SK-MEL-5 (cell line): ENCODE measurements around the gene DCX. TPM values are rescaled to one million over a fixed set of nuclear protein-coding genes. Genes with fewer than 3 reads are reported as not detected.
A peak's percentile ranks its signal among the peaks of the same experiment; 100 is the strongest.

ENCODE experiments used
- DNase-seq: peaks from one replicate; pipeline ENCODE4 v3.0.0-alpha.2; 2016; ENCODE audit warnings: low read depth, low spot score
- in situ Hi-C: cut with HindIII; loops from 2 replicates; pipeline ENCODE4 v1.10.0; 2016; ENCODE audit warnings: low sequenced_read_pairs, high pct_unique_total_duplicates, low pct_unique_long_range_greater_than_20kb
- small RNA-seq, 2 experiments: library from RNA; depleted of rRNA; stranded (forward); fragments of <200 nt; gene quantifications; one replicate each; pipeline ENCODE3, GENCODE V24; 2014
- total RNA-seq: library from RNA; depleted of rRNA; stranded (reverse); fragments of >200 nt; shearing (Covaris generic); gene quantifications from 2 replicates; pipeline ENCODE4 v1.2.3, GENCODE V29; 2014; rRNA removed

DCX gene
- total RNA-seq, 1 experiment from 2014 or later = not detected

GRCh38 chrX:111265486-111265885, 146.5 kb downstream of the DCX start:
- in situ Hi-C loops = no loop called here
- DNase-seq = no peak

DNA sequence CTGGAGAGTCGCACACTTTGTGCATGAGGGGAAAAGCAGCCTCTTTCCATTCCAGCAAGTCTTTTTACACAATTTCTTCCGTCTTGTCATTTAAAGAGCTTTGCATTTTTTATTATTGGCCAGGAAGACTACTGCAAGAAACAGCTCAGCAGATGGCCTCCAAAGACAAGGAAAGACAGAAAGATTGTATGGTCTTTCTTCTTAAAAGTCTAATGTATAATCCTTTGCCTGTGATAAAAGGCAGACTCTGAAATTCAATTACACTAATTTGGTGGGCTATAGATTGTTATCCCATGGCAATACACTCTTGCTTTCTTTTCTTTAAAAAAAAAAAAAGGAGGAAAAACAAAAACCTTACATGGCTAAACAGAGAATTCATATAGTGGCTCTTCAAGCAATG, 147.6 kb downstream of the DCX start:
- in situ Hi-C loops = no loop called here
- DNase-seq = no peak

GRCh38 chrX:111262086-111262485, 149.9 kb downstream of the DCX start:
- in situ Hi-C loops = no loop called here
- DNase-seq = no peak

GRCh38 chrX:111260451-111260850, 151.5 kb downstream of the DCX start:
- in situ Hi-C loops = no loop called here
- no peak for DNase-seq

DNA sequence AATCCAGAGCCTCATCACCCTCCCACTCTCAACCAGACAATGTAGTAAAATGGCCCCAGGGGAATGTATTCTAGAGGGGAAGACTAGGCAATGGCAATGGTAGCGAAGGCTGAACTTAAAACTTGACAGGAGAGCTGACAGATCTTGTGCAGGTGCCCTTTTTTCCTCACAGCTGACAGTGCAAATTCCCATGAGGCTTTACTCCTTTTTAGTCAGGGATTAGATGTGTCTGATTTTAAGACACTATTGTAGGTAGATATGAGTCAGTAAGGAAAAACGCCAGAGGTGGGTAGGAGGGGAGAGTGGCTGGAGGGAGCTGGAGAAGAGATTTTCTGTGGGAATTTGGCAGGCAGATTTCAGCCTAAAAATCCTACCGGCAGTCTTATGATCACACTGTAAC, 152.4 kb downstream of the DCX start:
- DNase-seq = no peak
- in situ Hi-C loops = no loop called here

DNA sequence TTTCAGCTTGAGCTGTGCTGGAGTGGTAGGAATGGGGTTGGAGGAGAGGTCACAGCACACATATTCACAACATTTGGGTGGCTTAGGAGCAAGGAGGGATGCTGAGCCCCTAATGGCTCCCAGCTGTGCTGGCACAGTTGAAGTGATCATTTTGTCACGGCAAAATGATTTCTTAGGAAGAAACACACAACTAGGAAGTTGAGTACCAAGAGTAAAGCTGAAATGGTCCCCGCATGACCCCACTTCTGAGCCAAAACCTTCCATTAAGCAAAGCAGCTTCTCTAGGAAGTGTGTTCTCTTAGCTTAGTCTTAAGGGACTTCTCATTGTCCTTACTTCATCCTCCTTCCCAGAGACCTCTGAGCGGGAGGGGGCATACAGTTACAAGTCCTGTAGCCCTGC, 154.3 kb downstream of the DCX start:
- DNase-seq = no peak
- in situ Hi-C loops = no loop called here

DNA sequence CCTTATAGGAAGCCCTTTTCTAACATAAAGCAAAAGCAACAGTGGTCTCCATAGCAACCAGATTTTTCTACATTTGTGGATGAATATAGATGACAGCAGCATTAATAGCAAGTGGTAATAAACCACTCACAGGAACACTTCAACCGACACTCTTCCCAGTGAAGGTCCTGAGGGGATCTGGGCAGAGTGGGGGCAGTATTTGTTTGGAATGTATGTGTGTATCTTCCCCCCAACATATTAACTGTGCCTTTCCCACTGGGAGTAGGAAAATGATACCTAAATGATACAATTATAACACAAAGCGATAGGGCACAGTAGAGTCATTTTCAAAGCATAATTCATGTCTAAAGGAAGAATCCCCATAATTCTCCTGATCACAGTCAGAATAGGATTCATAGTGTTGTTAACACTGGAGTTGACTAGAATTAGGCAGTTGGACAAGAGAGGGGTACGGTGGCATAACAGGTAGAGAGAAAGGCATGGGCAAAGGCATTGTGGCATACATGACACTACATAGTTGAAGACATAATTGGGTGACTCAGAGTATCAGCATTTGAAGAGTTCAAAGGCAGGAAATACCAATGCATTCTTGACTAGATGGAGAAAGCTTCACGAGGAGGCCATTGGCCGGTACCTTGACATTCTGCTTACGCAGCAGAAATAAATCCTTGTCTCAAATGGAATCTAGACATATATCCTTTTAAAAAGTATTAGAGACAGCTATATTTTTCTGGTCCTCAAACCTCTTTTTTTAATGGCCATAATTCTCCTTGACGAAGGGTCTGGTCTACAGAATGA, 156.9 kb downstream of the DCX start:
- no peak for DNase-seq
- in situ Hi-C loops = no loop called here

DNA sequence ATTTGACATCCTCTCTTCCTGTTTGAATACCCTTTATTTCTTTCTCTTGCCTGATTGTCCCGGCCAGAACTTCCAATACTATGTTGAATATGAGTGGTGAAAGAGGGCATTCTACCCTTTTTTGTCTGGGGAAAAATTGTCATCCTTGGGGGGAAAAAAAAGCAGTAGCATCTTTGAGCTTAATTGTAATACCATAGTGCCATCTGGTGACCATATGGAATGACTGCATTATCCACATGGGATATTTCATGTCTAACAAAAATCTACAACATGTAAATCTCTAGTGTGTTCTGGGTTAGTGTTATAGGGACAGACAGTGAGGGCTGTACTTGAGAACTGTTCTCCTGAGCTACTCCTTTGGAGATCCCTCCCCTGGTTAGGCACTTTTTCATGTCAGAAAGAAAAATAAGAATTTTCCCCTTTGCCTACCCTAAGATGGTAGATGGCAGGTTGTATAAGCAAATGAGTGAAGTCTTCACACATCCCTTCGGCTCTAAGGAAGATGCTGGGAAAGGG, 167.7 kb downstream of the DCX start:
- peak; percentile 42 for DNase-seq
- in situ Hi-C loops = no loop called here

Small RNA genes lying within 50 kb of the gene (small RNA-seq; reads per million reads assigned to genes)
- gene RNU6-496P = 0 to 0.05 reads per million in 2 experiments

Other genes with a start within 250 kb of the DCX start
- gene CAPN6, start 141.7 kb downstream of the DCX start, total RNA-seq = not detected in 2 replicates
- 0.03 TPM in 1 of 2 replicates, not detected in the other for gene SERTM2, start 99.5 kb upstream of the DCX start, total RNA-seq